HuH-7.5 (cell line): Measurements from ENCODE around the gene MIPOL1.

ENCODE experiments used
- DNase-seq: peaks from one replicate; pipeline ENCODE4 v3.0.0; 2011; ENCODE audit warnings: low spot score

Gene MIPOL1

DNA sequence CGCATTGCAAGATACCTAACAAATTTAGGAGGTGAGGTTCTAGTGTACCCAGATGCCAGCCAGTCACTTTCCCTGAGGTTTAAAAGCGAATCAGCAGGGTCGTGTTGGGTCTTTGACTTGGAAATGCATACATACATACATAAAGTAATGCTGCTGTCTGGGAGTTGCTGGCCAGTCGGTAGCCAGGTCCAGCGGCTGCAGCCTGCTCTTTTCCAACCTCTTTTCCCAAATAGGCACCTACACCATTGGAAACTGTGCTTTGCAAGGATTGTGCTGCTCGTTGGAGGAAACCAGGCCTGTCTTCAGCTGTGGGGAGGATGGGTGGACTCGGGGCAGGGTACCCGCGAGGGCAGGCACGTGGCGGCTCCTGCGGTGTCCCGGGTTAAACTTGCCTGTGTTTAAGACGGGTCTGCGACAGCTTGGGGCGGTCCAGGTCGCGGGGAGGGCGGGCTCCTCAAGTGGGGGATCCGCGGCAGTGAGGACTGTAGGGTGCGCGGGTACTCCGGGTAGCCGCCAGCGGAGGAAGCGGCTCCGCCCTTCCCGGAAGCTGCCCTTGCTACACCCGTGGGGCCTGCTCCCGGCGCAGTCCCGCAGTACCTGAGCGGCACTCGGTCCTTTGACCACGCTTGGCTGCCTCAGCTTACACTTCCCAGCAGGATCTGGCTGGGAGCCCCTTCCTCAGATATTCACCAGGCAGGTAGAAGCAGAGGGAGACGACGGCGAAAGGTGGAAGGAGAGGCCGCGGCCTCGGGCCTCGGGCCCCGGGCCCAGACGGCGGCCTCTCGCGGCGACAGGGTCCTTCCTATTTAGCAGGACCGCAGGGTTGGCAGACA lies 400.4 kb downstream of the MIPOL1 start:
- DNase-seq, result no peak

DNA sequence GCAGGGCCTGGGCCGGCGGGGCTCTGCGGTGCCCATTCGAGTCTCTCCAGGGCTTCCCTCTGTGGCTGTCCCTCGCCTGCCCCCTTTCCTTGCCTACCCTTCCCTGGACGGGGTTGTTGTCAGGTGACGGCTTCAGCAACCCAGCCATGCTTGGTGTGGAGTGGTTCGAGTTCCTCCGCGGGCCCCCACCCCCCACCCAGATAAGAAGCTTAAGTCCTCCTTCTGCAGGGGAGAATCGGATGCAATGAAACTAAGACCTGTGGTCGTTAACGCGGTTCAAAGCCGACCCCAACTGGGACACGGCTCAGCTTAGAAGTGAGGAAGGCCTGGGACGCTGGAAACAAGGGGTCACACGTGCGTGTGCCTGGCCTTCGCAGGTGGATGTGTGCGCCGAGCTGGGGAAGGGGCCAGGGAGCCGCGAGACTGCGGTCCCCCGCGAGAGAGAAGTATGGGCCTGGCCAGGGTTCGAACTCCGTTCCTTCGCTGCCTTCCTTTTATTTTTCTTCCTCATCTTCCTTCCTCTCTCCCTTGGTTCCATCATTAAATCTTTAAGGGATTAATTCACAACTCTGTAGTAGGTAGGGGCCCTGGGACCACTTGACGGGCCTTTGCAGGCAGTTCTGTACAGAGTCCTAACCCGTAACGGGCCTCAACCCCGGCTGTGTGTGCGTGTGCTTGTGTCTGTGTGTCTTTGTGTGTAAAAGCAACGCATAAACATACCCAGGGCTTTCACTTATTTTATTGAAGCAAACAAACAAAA lies 401.2 kb downstream of the MIPOL1 start:
- DNase-seq, result no peak

DNA sequence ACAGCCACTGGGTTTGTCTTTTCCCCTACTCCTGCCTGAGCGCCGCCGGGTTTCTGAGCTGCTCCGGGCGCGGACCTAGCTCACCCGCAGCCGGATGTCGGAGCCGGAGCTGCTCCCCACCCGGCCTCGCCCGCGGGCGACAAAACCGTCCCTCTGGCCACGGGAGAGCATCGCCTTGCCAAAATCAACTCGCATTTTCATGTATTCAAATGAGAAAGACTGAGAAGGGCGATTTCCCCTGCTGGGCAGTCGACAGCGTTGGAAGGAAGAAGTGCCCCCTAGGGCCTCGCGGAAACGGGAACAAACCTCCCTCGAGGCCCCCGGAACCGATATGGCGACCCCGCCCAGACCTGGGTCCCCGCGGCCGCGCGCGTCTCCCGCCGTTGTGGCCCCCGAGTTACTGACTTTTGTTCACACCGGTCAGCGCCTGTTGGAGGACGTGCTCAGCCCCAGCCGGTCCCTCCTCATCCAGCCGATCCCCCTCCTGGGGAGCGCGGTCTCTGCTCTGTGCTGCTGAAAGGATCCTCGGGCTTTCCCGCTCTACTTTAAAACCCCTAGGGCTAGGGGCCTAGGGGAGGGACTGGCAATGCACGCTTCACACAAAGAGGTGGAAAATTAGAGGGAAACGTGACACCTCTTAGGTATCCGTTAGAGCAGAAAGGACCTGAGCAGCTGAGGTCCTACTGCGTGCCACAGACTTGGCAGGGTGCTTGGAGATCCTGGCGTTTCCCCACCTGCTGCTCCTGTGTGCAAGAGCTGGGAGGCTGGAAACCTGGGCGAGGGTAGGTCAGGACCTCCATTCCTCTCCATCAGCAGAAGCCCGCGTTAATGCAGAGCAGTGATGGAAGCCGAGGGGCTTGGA lies 402.0 kb downstream of the MIPOL1 start:
- DNase-seq, result no peak

DNA sequence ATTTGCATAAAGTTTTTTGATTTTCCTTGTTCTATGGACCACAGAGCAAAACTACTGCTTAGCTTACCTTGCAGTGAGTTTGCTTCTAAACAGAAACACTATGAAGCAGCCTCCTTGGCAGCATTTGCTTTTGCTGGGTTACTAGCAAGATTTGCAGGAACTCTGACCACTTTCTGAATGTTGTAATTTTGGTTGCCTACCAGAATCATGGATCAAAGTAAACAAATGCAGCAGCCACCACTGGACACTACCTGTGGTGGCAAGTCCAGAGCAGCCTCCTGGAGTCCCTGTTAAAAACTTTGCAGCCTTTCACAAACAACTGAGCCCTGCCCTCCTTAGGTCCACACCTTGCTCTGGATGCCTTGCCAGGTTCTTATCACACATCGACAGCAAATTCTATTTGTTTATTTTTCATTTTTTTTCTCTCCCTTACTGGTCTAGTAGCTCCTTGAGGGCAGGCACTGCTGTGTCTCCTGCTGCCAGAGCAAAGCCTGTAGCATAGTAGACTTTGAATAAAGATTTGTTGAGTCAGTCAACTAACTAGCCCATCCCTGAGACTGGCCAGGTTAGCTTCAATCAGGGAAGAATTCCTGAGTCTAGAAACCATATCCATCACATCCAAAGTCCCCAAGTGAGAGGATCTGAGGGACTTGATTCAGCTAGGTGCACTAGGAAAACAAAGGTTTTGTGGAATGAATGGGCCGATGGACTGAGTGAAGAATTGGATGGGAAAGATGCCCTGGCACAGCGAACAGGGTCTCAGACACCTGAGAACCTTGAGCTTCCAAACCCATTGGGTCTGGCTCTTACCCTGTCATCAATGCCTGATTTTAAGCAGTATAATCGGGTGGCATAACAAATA lies 403.4 kb downstream of the MIPOL1 start:
- DNase-seq, result no peak

DNA sequence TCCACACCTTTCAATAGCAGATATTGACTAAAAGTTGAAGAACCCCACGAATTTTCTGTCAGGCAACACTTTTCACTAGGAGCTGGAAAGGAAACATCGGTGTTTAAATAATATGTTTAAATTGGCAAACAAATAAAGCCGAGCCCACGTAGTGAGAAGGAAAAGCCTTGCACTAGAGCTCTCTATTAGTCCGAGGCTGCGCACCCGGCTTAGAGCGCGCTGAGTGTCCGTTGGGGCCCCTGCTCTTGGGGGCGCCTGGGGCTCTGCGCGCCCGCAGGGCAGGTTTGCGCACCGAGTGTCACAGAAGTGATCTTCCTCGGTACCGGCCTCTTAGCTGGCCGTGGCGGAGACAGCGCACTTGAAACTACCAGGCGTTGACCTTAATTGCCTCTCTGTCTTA lies 404.1 kb downstream of the MIPOL1 start:
- DNase-seq, result no peak
